Trophoblast cell (in vitro differentiated cells and primary cell): ENCODE results near the gene FBLN7. TPM values are rescaled to one million over a fixed set of nuclear protein-coding genes. Genes with fewer than 3 reads are reported as not detected.
A peak's percentile ranks its signal among the peaks of the same experiment; 100 is the strongest.

Experiments used
- DNase-seq, 2 donors: peaks; one replicate each; pipeline ENCODE4 v3.0.0-alpha.2; 2016
- H2AFZ ChIP-seq: 2 replicates; pipeline ENCODE4 v1.6.1; 2013; ENCODE audit warnings: low read length, moderate library complexity, mild to moderate bottlenecking; ENCODE audit not compliant: insufficient read depth, poor library complexity
- H2AK5ac ChIP-seq: 2 replicates; pipeline ENCODE4 v1.6.1; 2013; ENCODE audit warnings: mild to moderate bottlenecking, low read length
- H2BK120ac ChIP-seq: 2 replicates; pipeline ENCODE4 v1.6.1; 2013; ENCODE audit warnings: low read length, mild to moderate bottlenecking, moderate library complexity; ENCODE audit not compliant: insufficient read depth, poor library complexity
- H2BK12ac ChIP-seq: 2 replicates; pipeline ENCODE4 v1.6.1; 2013; ENCODE audit warnings: mild to moderate bottlenecking, low read length, moderate library complexity
- H2BK5ac ChIP-seq: 2 replicates; pipeline ENCODE4 v1.6.1; 2013; ENCODE audit warnings: low read length, low read depth, moderate library complexity, mild to moderate bottlenecking; ENCODE audit not compliant: poor library complexity
- H3K14ac ChIP-seq: 2 replicates; pipeline ENCODE4 v1.6.1; 2013; ENCODE audit warnings: mild to moderate bottlenecking, low read length
- H3K18ac ChIP-seq: 2 replicates; pipeline ENCODE4 v1.6.1; 2013; ENCODE audit warnings: mild to moderate bottlenecking, low read length
- H3K23ac ChIP-seq: 2 replicates; pipeline ENCODE4 v1.6.1; 2013; ENCODE audit warnings: low read length
- H3K27ac ChIP-seq: 2 replicates; pipeline ENCODE4 v1.5.1; 2013; ENCODE audit warnings: low read depth, mild to moderate bottlenecking, inconsistent platforms, low read length, moderate library complexity
- H3K27me3 ChIP-seq: 2 replicates; pipeline ENCODE4 v1.6.1; 2013; ENCODE audit warnings: inconsistent platforms, mild to moderate bottlenecking, low read length, moderate library complexity; ENCODE audit not compliant: insufficient read depth
- H3K36me3 ChIP-seq, 2 experiments: 1 replicate in 1 of 2; 2 replicates in 1 of 2; pipeline ENCODE4 v1.6.1; 2013; ENCODE audit warnings: low read length in 2 of 2, mild to moderate bottlenecking in 2 of 2, moderate library complexity in 1 of 2; ENCODE audit not compliant: insufficient read depth in 2 of 2, control insufficient read depth in 1 of 2
- H3K4ac ChIP-seq: 2 replicates; pipeline ENCODE4 v1.6.1; 2013; ENCODE audit warnings: low read depth, mild to moderate bottlenecking, low read length, moderate library complexity
- H3K4me1 ChIP-seq, 2 experiments: 1 replicate in 1 of 2; 2 replicates in 1 of 2; pipeline ENCODE4 v1.6.1; 2013; ENCODE audit warnings: low read length in 2 of 2, mild to moderate bottlenecking in 2 of 2, moderate library complexity in 1 of 2; ENCODE audit not compliant: insufficient read depth in 2 of 2, control insufficient read depth in 1 of 2
- H3K4me2 ChIP-seq: 2 replicates; pipeline ENCODE4 v1.6.1; 2013; ENCODE audit warnings: inconsistent platforms, mild to moderate bottlenecking, low read length, moderate library complexity
- H3K4me3 ChIP-seq: 2 replicates; pipeline ENCODE4 v1.5.1; 2013; ENCODE audit warnings: mild to moderate bottlenecking, low read depth, low read length, inconsistent platforms
- H3K79me1 ChIP-seq: one replicate; pipeline ENCODE4 v1.6.1; 2013; ENCODE audit warnings: low read length
- H3K79me2 ChIP-seq: 2 replicates; pipeline ENCODE4 v1.6.1; 2013; ENCODE audit warnings: low read length, mild to moderate bottlenecking; ENCODE audit not compliant: control insufficient read depth, insufficient read depth, poor library complexity
- H3K9ac ChIP-seq: 2 replicates; pipeline ENCODE4 v1.6.1; 2013; ENCODE audit warnings: mild to moderate bottlenecking, low read length
- H3K9me3 ChIP-seq: 2 replicates; pipeline ENCODE4 v1.6.1; 2013; ENCODE audit warnings: low read depth, mild to moderate bottlenecking, control low read depth, inconsistent platforms, low read length; ENCODE audit not compliant: insufficient read depth
- H4K12ac ChIP-seq: 2 replicates; pipeline ENCODE4 v1.6.1; 2013; ENCODE audit warnings: low read depth, mild to moderate bottlenecking, low read length, moderate library complexity
- H4K8ac ChIP-seq: 2 replicates; pipeline ENCODE4 v1.6.1; 2013; ENCODE audit warnings: low read depth, mild to moderate bottlenecking, low read length, moderate library complexity
- H4K91ac ChIP-seq: one replicate; pipeline ENCODE4 v1.6.1; 2013; ENCODE audit warnings: low read depth, mild to moderate bottlenecking, low read length, moderate library complexity
- WGBS: extraction: QIAGEN DNeasy Blood & Tissue Kit; methylation state at CpG from one replicate; pipeline ENCODE4 v1.1.7; 2013; ENCODE audit warnings: missing lambda C conversion rate; ENCODE audit not compliant: insufficient read length, insufficient coverage; ENCODE audit errors: extremely low coverage; 5-methylcytosine and 5-hydroxymethylcytosine counted together
- polyA plus RNA-seq: library from polyadenylated mRNA; stranded (reverse); fragments of 200-250 nt; gene quantifications from 2 replicates; pipeline ENCODE4 v1.2.3, GENCODE V29; 2013

Gene FBLN7, protein sequence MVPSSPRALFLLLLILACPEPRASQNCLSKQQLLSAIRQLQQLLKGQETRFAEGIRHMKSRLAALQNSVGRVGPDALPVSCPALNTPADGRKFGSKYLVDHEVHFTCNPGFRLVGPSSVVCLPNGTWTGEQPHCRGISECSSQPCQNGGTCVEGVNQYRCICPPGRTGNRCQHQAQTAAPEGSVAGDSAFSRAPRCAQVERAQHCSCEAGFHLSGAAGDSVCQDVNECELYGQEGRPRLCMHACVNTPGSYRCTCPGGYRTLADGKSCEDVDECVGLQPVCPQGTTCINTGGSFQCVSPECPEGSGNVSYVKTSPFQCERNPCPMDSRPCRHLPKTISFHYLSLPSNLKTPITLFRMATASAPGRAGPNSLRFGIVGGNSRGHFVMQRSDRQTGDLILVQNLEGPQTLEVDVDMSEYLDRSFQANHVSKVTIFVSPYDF
- 2.7 TPM in 2 replicates for polyA plus RNA-seq

DNA sequence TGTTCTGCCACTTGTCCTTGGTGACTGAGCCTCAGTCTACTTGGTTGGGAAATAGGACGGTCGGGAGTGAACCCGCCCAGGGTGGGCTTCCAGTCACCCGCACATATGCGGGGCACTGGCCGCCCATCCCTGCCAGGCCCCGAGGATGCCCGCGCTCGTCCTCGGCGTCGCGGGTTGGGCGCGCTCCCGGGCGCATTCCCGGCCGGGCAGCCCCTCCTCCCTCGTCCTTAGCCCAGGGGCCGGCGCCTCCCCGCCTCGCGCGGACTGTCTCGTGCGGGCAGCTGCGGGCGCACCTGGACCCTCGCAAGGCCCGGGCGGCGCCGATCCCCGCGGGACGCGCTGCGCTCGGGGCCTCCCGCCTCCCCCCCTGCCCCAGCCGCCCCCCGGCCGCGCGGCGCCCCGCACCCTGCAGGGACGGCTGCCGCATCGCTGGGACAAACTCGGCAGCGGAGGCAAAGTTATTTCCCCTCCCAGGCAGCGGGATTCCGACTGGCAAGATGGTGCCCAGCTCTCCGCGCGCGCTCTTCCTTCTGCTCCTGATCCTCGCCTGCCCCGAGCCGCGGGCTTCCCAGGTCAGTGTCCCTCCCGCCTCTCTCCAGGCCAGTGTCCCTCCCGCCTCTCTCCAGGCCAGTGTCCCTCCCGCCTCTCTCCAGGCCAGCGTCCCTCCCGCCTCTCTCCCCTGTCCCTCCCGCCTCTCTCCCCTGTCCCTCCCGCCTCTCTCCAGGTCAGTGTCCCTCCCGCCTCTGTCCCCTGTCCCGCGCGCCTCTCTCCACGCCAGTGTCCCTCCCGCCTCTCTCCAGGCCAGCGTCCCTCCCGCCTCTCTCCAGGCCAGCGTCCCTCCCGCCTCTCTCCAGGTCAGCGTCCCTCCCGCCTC lies at the start of gene FBLN7:
Gene FBLN7 (plus strand): TSS at position 227 of the 874 bp plus-strand sequence. CDS start 271 bp downstream, at position 498.
- DNase-seq: peak; percentile 39 to 74
- H3K4me3 ChIP-seq: peak within 1 kb of the TSS; percentile 67
- no peak within 1 kb of the TSS for H2BK120ac ChIP-seq
- H4K91ac ChIP-seq: no peak within 1 kb of the TSS
- no peak within 1 kb of the TSS for H2BK12ac ChIP-seq
- no peaks in the 10 kb centered on the region for H3K36me3 ChIP-seq
- H3K27ac ChIP-seq: no peak within 1 kb of the TSS
- no peak within 1 kb of the TSS for H3K18ac ChIP-seq
- H2BK5ac ChIP-seq: no peak within 1 kb of the TSS
- H3K4ac ChIP-seq: no peak within 1 kb of the TSS
- H3K14ac ChIP-seq: no peak within 1 kb of the TSS
- no CpG with 5 or more reads among the region's 84 CpGs for WGBS
- peak within 1 kb of the TSS; percentile 51 for H4K8ac ChIP-seq
- H3K23ac ChIP-seq: no peak within 1 kb of the TSS
- peak within 1 kb of the TSS; percentile 89 for H3K4me2 ChIP-seq
- H3K79me2 ChIP-seq: no peaks in the 10 kb centered on the region
- peak within 1 kb of the TSS; percentile 36 for H4K12ac ChIP-seq
- H3K79me1 ChIP-seq: peaks cover 1% of the 10 kb centered on the region
- H3K9ac ChIP-seq: no peak within 1 kb of the TSS
- no peak within 1 kb of the TSS for H2AK5ac ChIP-seq
- peaks cover 7% of the 10 kb centered on the region for H3K9me3 ChIP-seq
- H3K27me3 ChIP-seq: peaks cover 20% of the 10 kb centered on the region
- no peak within 1 kb of the TSS for H2AFZ ChIP-seq
- peaks cover 3 to 8% of the 10 kb centered on the region in 2 experiments for H3K4me1 ChIP-seq

DNA sequence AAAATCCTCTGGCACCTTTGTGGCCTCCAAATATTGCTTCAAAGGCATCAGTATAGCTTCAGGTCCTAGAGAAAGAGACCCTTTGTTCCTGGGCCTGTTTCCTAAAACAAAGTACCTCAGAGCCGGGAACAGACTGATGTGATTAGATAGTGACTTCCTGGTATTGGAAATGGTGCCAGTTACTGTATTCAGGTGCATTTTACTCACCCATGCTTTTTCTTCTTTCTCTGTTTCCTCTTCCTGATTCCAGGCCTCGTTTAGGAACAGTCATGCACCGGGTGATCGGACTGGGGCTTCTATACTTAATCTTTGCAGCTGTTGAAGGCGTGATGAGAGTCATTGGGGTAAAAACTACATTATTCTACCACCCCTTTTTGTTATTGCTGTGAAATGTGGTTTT lies 48.8 kb upstream of the FBLN7 start:
- H3K23ac ChIP-seq: no peak overlapping the region
- no peak overlapping the region for H3K14ac ChIP-seq
- peaks cover 5 to 6% of the 10 kb centered on the region in 2 experiments for H3K4me1 ChIP-seq
- no peak overlapping the region for H4K12ac ChIP-seq
- no peak overlapping the region for H3K9ac ChIP-seq
- H2AK5ac ChIP-seq: no peak overlapping the region
- H3K4ac ChIP-seq: no peak overlapping the region
- H3K36me3 ChIP-seq: peaks cover 24 to 34% of the 10 kb centered on the region in 2 experiments
- H2BK120ac ChIP-seq: no peak overlapping the region
- H3K4me2 ChIP-seq: no peak overlapping the region
- no peak overlapping the region for H4K8ac ChIP-seq
- H2BK12ac ChIP-seq: no peak overlapping the region
- no peaks in the 10 kb centered on the region for H3K79me1 ChIP-seq
- H3K27ac ChIP-seq: no peak overlapping the region
- H3K27me3 ChIP-seq: no peaks in the 10 kb centered on the region
- DNase-seq: no peak
- H3K9me3 ChIP-seq: no peaks in the 10 kb centered on the region
- WGBS: no CpG with 5 or more reads among the region's 5 CpGs
- no peaks in the 10 kb centered on the region for H3K79me2 ChIP-seq
- no peak overlapping the region for H2BK5ac ChIP-seq
- H4K91ac ChIP-seq: no peak overlapping the region
- H3K18ac ChIP-seq: no peak overlapping the region
- H2AFZ ChIP-seq: no peak overlapping the region
- no peak overlapping the region for H3K4me3 ChIP-seq

DNA sequence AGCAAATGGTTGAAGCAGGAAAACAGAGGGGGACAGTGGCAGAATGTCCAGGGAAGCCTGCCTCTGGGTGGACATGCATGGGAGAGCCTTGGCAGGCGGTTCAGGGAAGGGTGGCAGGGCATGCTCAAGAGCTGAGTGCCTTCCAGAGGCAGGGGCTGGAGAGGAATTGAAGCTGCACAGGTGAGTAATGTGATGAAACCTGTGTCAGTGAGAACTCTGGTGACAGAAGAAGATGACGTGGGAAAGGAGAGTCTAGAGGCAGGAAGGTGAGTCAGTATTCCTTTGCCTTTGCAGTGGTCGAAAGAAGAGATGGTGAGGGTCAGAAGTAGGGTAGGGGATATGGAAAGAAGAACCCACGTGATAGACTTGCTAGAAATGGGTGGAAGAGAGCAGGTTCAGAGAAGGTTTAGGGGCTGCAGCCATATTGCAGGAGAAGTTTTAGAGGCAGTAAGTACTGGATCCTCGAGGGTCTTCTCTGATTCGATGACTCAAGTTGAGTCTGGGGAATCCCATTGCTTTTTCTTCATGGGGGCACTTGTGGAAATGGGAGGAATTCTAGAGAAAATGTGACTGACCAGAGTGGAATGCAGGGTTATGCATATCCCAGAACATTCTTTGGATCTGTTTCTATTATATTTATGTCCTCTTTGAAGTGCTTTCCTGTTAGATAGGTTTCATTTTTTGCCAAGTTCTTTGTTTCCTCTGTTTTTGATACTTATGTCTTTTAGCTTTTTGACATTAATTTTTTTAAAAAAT lies 45.7 kb upstream of the FBLN7 start:
- Histone ChIP-seq H2AK5ac (no peak overlapping the region), H3K4me2 (no peak overlapping the region), H3K27ac (no peak overlapping the region), H3K23ac (no peak overlapping the region), H3K9me3 (no peaks in the 10 kb centered on the region), H2BK12ac (no peak overlapping the region), H4K12ac (no peak overlapping the region), H3K18ac (no peak overlapping the region), H3K14ac (no peak overlapping the region), H3K4me3 (no peak overlapping the region), H2BK5ac (no peak overlapping the region), H3K79me1 (peaks cover 4% of the 10 kb centered on the region), H3K4ac (no peak overlapping the region), H3K27me3 (no peaks in the 10 kb centered on the region), H4K8ac (no peak overlapping the region), H2AFZ (no peak overlapping the region), H3K4me1 (peaks cover 8 to 13% of the 10 kb centered on the region in 2 experiments), H4K91ac (no peak overlapping the region), H2BK120ac (no peak overlapping the region), H3K9ac (no peak overlapping the region), H3K79me2 (no peaks in the 10 kb centered on the region), H3K36me3 (peaks cover 12 to 16% of the 10 kb centered on the region in 2 experiments)
- DNase-seq: peak; percentile 44 to 58
- WGBS: no CpG with 5 or more reads among the region's 6 CpGs

DNA sequence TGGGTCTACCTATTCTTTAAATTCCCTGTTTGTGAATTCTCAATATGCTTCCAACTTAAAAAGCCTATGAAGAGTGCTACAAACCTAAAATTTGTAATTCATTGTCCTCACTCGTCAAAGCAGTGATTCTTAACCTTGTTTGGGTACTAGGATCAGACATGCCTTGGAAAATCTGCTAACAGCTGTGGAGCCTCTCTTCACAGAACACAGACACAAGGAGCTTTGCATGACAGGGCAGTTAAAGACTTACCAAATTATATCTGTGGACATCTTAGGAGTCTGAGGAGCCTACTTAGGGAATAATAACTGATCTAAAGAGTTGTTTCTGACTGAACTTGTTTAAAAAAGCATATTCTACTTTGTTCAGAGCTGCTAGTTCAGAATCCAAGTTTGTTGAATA lies 45.0 kb upstream of the FBLN7 start:
- H3K4me3 ChIP-seq: no peak overlapping the region
- H3K9me3 ChIP-seq: no peaks in the 10 kb centered on the region
- no peak overlapping the region for H2BK12ac ChIP-seq
- H3K14ac ChIP-seq: no peak overlapping the region
- no peak overlapping the region for H3K27ac ChIP-seq
- H3K27me3 ChIP-seq: no peaks in the 10 kb centered on the region
- no peak overlapping the region for H4K91ac ChIP-seq
- peaks cover 4% of the 10 kb centered on the region for H3K79me1 ChIP-seq
- no peak overlapping the region for H3K23ac ChIP-seq
- no peak overlapping the region for H2AK5ac ChIP-seq
- H3K9ac ChIP-seq: no peak overlapping the region
- no peak overlapping the region for H3K4ac ChIP-seq
- peaks cover 10 to 13% of the 10 kb centered on the region in 2 experiments for H3K36me3 ChIP-seq
- DNase-seq: no peak
- H3K4me2 ChIP-seq: no peak overlapping the region
- peaks cover 8 to 13% of the 10 kb centered on the region in 2 experiments for H3K4me1 ChIP-seq
- no peaks in the 10 kb centered on the region for H3K79me2 ChIP-seq
- no peak overlapping the region for H2AFZ ChIP-seq
- no peak overlapping the region for H4K12ac ChIP-seq
- H4K8ac ChIP-seq: no peak overlapping the region
- no peak overlapping the region for H3K18ac ChIP-seq
- H2BK120ac ChIP-seq: no peak overlapping the region
- no CpG with 5 or more reads among the region's 1 CpG for WGBS
- H2BK5ac ChIP-seq: no peak overlapping the region
